ENCODE data around the gene KRTAP10-10.

- no peak for TF ChIP-seq SUZ12 (IDR thresholded peaks at IDR 0.05; ENCODE audit: extremely low read depth, insufficient read depth, insufficient read length)
- no peak for TF ChIP-seq YY1 (IDR thresholded peaks at IDR 0.05; ENCODE audit: insufficient read depth, insufficient read length)
Observed at GRCh38 chr21:44644878-44645277, 7.7 kb downstream of the KRTAP10-10 start.

All from NT2/D1 (cell line).